ENCODE results near the gene RAB6B.

RAB6B gene

GRCh38 chr3:133928903-133929607 lies 33.4 kb upstream of the RAB6B start:
- no peak overlapping the region for H3K4me3 ChIP-seq (ENCODE audit: low read depth, low read length)
- no peak for TF ChIP-seq CTCF (IDR thresholded peaks at IDR 0.05; ENCODE audit: low read depth, low read length, missing control alignments)
- no peak for DNase-seq (ENCODE audit: low read depth)

DNA sequence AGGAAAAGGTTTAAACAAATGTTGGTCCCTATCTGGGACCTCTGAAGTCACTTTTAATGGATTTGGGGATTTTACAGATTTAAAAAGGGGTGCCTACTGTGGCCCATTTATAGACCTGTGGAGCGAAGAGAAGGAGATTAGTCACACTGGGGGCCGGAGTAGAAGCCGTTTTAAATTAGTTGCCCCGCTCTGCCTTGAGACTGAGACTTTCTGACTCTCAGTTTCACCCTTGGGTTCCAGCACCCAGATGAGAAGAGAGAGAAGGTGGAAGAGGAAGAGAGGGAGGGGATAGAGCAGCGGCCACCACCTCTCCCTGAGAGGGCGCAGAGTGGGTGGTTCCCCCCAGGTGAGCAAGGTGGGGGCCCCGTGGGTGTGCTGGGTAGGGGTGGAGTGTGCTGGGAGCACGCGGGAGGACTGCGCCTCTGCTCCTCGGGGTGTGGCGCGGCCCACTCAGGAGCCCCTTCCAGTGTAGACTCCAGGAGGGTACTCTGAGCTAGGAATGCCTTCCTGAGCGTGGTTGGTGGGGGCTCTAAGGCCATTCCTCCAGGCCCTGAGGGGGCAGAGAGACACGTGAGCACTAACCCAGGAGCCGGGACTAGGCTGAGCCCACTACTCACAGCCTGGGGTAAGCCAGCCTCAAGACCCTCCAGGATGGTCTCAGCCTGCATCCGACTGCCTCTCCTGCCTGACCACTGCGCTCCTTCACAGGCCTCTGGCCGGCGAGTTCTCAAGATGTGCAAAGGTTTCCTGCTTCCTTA lies 32.6 kb upstream of the RAB6B start:
- no peak for DNase-seq (ENCODE audit: low read depth)
- peak overlapping the region; percentile 51; the same call in 1 of the 2 replicates for H3K4me3 ChIP-seq (ENCODE audit: low read depth, low read length)
- TF ChIP-seq CTCF (IDR thresholded peaks at IDR 0.05; ENCODE audit: low read depth, low read length, missing control alignments), result no peak

DNA sequence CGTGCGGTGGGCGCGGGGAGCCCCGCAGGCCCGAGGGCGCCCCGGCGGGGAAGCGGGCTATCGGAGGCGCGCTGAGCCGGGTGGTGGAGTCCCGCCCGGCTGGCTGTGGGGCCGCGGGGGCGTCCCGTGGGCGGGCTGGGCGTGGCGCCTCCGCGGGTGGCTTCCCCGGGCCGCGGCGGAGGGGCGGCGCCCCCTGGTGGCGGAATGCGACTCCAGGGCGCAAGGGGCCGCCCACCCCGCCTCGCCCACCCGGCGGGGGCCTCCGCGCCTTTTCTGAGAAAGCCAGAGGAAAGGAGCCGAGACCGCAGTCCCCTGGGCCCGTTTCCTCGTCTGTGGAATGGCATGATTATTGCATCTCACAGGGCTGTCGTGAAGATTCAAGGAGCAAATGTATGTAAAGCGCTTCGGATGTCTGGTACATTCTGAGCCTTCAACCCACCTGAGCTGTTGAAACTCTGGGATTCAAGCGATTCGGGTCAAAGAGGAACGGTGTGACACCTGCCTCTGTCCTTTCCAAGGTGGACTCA lies 31.9 kb upstream of the RAB6B start:
- DNase-seq (ENCODE audit: low read depth), result no peak
- H3K4me3 ChIP-seq (ENCODE audit: low read depth, low read length), result peak overlapping the region; percentile 51
- TF ChIP-seq CTCF (IDR thresholded peaks at IDR 0.05; ENCODE audit: low read depth, low read length, missing control alignments), result peak; percentile 71

GRCh38 chr3:133926736-133927539 lies 31.3 kb upstream of the RAB6B start:
- no peak for TF ChIP-seq CTCF (IDR thresholded peaks at IDR 0.05; ENCODE audit: low read depth, low read length, missing control alignments)
- no peak for DNase-seq (ENCODE audit: low read depth)
- peak overlapping the region; percentile 51 for H3K4me3 ChIP-seq (ENCODE audit: low read depth, low read length)

- no peak for DNase-seq (ENCODE audit: low read depth)
- no peak for TF ChIP-seq CTCF (IDR thresholded peaks at IDR 0.05; ENCODE audit: low read depth, low read length, missing control alignments)
Measured at GRCh38 chr3:133925960-133926735, 30.5 kb upstream of the RAB6B start.

DNA sequence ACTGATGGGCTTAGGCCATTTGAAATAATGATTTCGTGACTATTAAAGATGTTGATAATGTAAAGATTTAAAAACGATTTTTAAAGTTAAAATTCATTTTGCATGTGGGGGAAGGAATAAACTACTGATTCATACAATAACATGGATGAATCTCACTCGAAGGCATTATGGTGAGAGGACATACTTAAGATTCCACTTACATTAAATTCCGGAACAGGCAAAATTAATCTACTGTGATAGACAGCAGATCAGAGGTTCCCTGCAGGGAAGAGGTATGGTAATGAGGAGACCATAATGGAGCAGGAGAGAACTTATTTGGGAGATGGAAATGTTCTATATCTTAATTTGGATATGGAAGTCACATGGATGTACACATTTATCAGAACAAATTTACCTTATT lies 28.4 kb upstream of the RAB6B start:
- no peak for DNase-seq (ENCODE audit: low read depth)
- no peak for TF ChIP-seq CTCF (IDR thresholded peaks at IDR 0.05; ENCODE audit: low read depth, low read length, missing control alignments)
- no peak overlapping the region for H3K4me3 ChIP-seq (ENCODE audit: low read depth, low read length)

More at GRCh38 chr3:133925960-133926735, 30.5 kb upstream of the RAB6B start:
- no peak overlapping the region for H3K4me3 ChIP-seq (ENCODE audit: low read depth, low read length)
